Adrenal gland (tissue), 12 donors: ENCODE data around the gene CCDC183. TPM values are rescaled to one million over a fixed set of nuclear protein-coding genes. Genes with fewer than 3 reads are reported as not detected.

Experiments
- DNase-seq, 7 donors: peaks; one replicate each; pipeline ENCODE4 v3.0.0-alpha.2; 2019 to 2020
- H3K27ac ChIP-seq, 5 donors: fragments of 200-600 bp; sonication (generic) in 4 of 5; 1 replicate in 3 of 5; 2 replicates in 2 of 5; pipeline versions ENCODE4 v1.5.1 to v1.8.0; 2016 to 2020; ENCODE audit warnings: mild to moderate bottlenecking in 1 of 5
- H3K27me3 ChIP-seq: fragments of 200-600 bp; 2 replicates; pipeline ENCODE4 v1.8.0; 2021
- H3K36me3 ChIP-seq, 2 donors: fragments of 200-600 bp; replicated peaks in 1 of 2; 1 replicate in 1 of 2; 2 replicates in 1 of 2; pipeline versions ENCODE4 v1.5.1 to v1.8.0; 2018 to 2022
- H3K4me1 ChIP-seq, 2 donors: fragments of 200-600 bp; replicated peaks in 1 of 2; 1 replicate in 1 of 2; 2 replicates in 1 of 2; pipeline versions ENCODE4 v1.5.1 to v1.8.0; 2018 to 2021
- H3K4me3 ChIP-seq, 4 donors: fragments of 200-600 bp; sonication (generic) in 3 of 4; one replicate each; pipeline ENCODE4 v1.5.1; 2016 to 2018
- H3K9me3 ChIP-seq, 3 donors: fragments of 200-600 bp; sonication (generic) in 1 of 3; replicated peaks in 1 of 3; 1 replicate in 2 of 3; 2 replicates in 1 of 3; pipeline versions ENCODE4 v1.5.1 to v1.8.0; 2016 to 2021
- CTCF ChIP-seq, 6 experiments: fragments of 450-650 bp in 4 of 6; fragments of 200-600 bp in 2 of 6; sonication (generic) in 1 of 6; IDR thresholded peaks; 1 replicate in 5 of 6; 2 replicates in 1 of 6; pipeline versions ENCODE4 v1.5.1 to v1.8.0; 2016 to 2021; ENCODE audit warnings: antibody characterized with exemption in 6 of 6, mild to moderate bottlenecking in 2 of 6, moderate library complexity in 1 of 6
- POLR2A ChIP-seq, 2 donors: fragments of 450-650 bp; IDR thresholded peaks; one replicate each; pipeline ENCODE4 v1.6.1; 2017; ENCODE audit warnings: antibody characterized with exemption in 2 of 2, mild to moderate bottlenecking in 2 of 2, moderate library complexity in 1 of 2
- WGBS, 4 donors: extraction: QIAGEN DNeasy Blood & Tissue Kit in 2 of 4; methylation state at CpG; one replicate each; pipeline versions ENCODE4 v1.1.5 to v1.1.7; 2013 to 2017; 5-methylcytosine and 5-hydroxymethylcytosine counted together
- intact Hi-C, 2 donors: fragments of 100-400 bp; cut with DNase I; formaldehyde crosslinking; loops; one replicate each; pipeline versions ENCODE4 v1.14.1 to v1.15.0; 2022 to 2023
- polyA plus RNA-seq, 3 donors: library from polyadenylated mRNA; stranded (reverse); fragments of 200-250 nt in 2 of 3; fragments of 350-450 nt in 1 of 3; fragmentation: Illumina TruSeq in 1 of 3; extraction: RNeasy Lipid Tissue Mini Kit (QIAGEN cat#74804) in 1 of 3; gene quantifications; one replicate each; pipeline ENCODE4 v1.2.3, GENCODE V29; 2013 to 2014
- total RNA-seq, 9 donors: library from RNA; depleted of rRNA in 4 of 9; stranded (reverse); fragments of >200 nt in 4 of 9; fragments of 120-200 nt in 1 of 9; fragmentation: NEBNext Ultra II Directional in 1 of 9; extraction: Animal tissue kit (Norgen Biotek cat#: 25700) in 1 of 9; gene quantifications; one replicate each; pipeline versions ENCODE4 v1.1.0 to v1.2.4, GENCODE V29; 2013 to 2023
- donor health status: healthy with polysubstance abuse.
- donor health status: Bipolar disorder and iron deficiency.
- donor health status: DM: yes; HTN: yes; CAD: no.
- donor health status: DM: no; HTN: no; CAD: no.
- donor health status: DM: no; HTN: no; CAD: no.
- donor health status: DM: yes; HTN: yes; CAD: no.

The CCDC183 gene
- total and polyA plus RNA-seq, 12 donors: 0.46 to 17.5 (median 1.8) TPM; not detected in 1

- peaks cover 0 to 10% of the 10 kb centered on the region in 2 donors for H3K36me3 ChIP-seq
- TF ChIP-seq CTCF (IDR thresholded peaks at IDR 0.05) (peak in 1 of 6 experiments; percentile 12), POLR2A (IDR thresholded peaks at IDR 0.05) (no peak)
- no peaks in the 10 kb centered on the region for H3K27me3 ChIP-seq
- peak overlapping the region; percentile 36 to 83 (median 48) for H3K4me3 ChIP-seq
- intact Hi-C loops: loop anchor here (10.0 kb wide), 2 partner anchors 54 to 96 kb away; partner anchors contain the start of genes C8G (in 1 of the 2), CCDC183 (in 1 of the 2), FBXW5 (in 1 of the 2) and TMEM141 (in 1 of the 2)
- peaks cover 14 to 31% of the 10 kb centered on the region in 2 donors for H3K4me1 ChIP-seq
- peak in 1 of 7 donors; percentile 61 for DNase-seq
- H3K9me3 ChIP-seq: no peaks in the 10 kb centered on the region
- WGBS, 4 donors: 0 to 3% (median 0%) methylated on average over 7 to 49 of the region's 53 CpGs
- peak overlapping the region; percentile 86 to 98 (median 91) for H3K27ac ChIP-seq
Measured at GRCh38 chr9:136848393-136849037, 52.4 kb downstream of the CCDC183 start.

GRCh38 chr9:136849038-136849959, 53.2 kb downstream of the CCDC183 start, which contains the start of gene PHPT1:
PHPT1 (plus strand) TSS chr9:136849409; CDS start chr9:136849431, 22 bp downstream.
- Histone ChIP-seq H3K4me3 (peak within 1 kb of the TSS; percentile 36 to 83 (median 48)), H3K4me1 (peaks cover 14 to 25% of the 10 kb centered on the region in 2 donors), H3K36me3 (peaks cover 0 to 10% of the 10 kb centered on the region in 2 donors), H3K27me3 (no peaks in the 10 kb centered on the region), H3K9me3 (no peaks in the 10 kb centered on the region), H3K27ac (peak within 1 kb of the TSS; percentile 86 to 98 (median 91))
- TF ChIP-seq CTCF (IDR thresholded peaks at IDR 0.05): no peak
- peak; percentile 75 to 81 for TF ChIP-seq POLR2A (IDR thresholded peaks at IDR 0.05)
- DNase-seq: peak; percentile 98 to 99 (median 99)
- WGBS, 4 donors: 1 to 3% (median 1%) methylated on average over 7 to 77 of the region's 77 CpGs
- intact Hi-C loops: loop anchor here (10.0 kb wide), 2 partner anchors 54 to 96 kb away; partner anchors contain the start of genes C8G (in 1 of the 2), CCDC183 (in 1 of the 2), FBXW5 (in 1 of the 2) and TMEM141 (in 1 of the 2)

- H3K36me3 ChIP-seq: peaks cover 0 to 10% of the 10 kb centered on the region in 2 donors
- 40 to 74% (median 43%) methylated on average over 12 to 43 of the region's 43 CpGs for WGBS, 4 donors
- peak overlapping the region in 4 of 5 donors; percentile 86 to 98 (median 92) for H3K27ac ChIP-seq
- peak in 2 of 7 donors; percentile 34 to 47 for DNase-seq
- H3K4me3 ChIP-seq: peak overlapping the region in 2 of 4 donors; percentile 55 to 83
- H3K4me1 ChIP-seq: peaks cover 14 to 25% of the 10 kb centered on the region in 2 donors
- no peaks in the 10 kb centered on the region for H3K27me3 ChIP-seq
- no peak for TF ChIP-seq POLR2A (IDR thresholded peaks at IDR 0.05)
- TF ChIP-seq CTCF (IDR thresholded peaks at IDR 0.05): peak in 1 of 6 experiments; percentile 2
- no peaks in the 10 kb centered on the region for H3K9me3 ChIP-seq
- intact Hi-C loops: loop anchor here (10.0 kb wide), 2 partner anchors 55 to 95 kb away; partner anchors contain the start of genes C8G (in 2 of the 2), FBXW5 (in 2 of the 2), CCDC183 (in 1 of the 2) and TMEM141 (in 1 of the 2)
Measured at GRCh38 chr9:136849960-136850865, 54.1 kb downstream of the CCDC183 start.
